GM23248 (cell line): Measurements from ENCODE around the gene FLII. TPM values are rescaled to one million over a fixed set of nuclear protein-coding genes. Genes with fewer than 3 reads are reported as not detected.

Experiments
- DNase-seq: peaks from one replicate; pipeline ENCODE4 v3.0.0-alpha.2; 2015
- H2AFZ ChIP-seq: fragments of 200-600 bp; sonication (generic); 2 replicates; pipeline ENCODE4 v1.6.1; 2016; ENCODE audit warnings: antibody characterized with exemption
- H3F3A ChIP-seq: fragments of 200-600 bp; sonication (generic); 2 replicates; pipeline ENCODE4 v1.6.1; 2016; ENCODE audit warnings: mild to moderate bottlenecking, antibody characterized with exemption, mixed run types; ENCODE audit not compliant: insufficient read depth
- H3K27ac ChIP-seq: fragments of 200-600 bp; sonication (generic); 2 replicates; pipeline ENCODE4 v1.5.1; 2016; ENCODE audit warnings: mild to moderate bottlenecking
- H3K27me3 ChIP-seq: fragments of 200-600 bp; sonication (generic); replicated peaks from 2 replicates; pipeline ENCODE4 v1.6.1; 2016; ENCODE audit warnings: mild to moderate bottlenecking; ENCODE audit not compliant: insufficient read depth
- H3K36me3 ChIP-seq: fragments of 200-600 bp; sonication (generic); 2 replicates; pipeline ENCODE4 v1.6.1; 2016; ENCODE audit warnings: low read depth, mild to moderate bottlenecking
- H3K4me1 ChIP-seq: fragments of 200-600 bp; sonication (generic); 2 replicates; pipeline ENCODE4 v1.6.1; 2016; ENCODE audit warnings: mild to moderate bottlenecking; ENCODE audit not compliant: insufficient read depth
- H3K4me2 ChIP-seq: fragments of 200-600 bp; sonication (generic); one replicate; pipeline ENCODE4 v1.6.1; 2016; ENCODE audit warnings: mild to moderate bottlenecking; ENCODE audit not compliant: unreplicated experiment
- H3K4me3 ChIP-seq: fragments of 200-600 bp; sonication (generic); 2 replicates; pipeline ENCODE4 v1.5.1; 2016; ENCODE audit warnings: mild to moderate bottlenecking
- H3K79me2 ChIP-seq: fragments of 200-600 bp; sonication (generic); 2 replicates; pipeline ENCODE4 v1.6.1; 2016; ENCODE audit warnings: mild to moderate bottlenecking; ENCODE audit not compliant: insufficient read depth
- H3K9ac ChIP-seq: fragments of 200-600 bp; sonication (generic); 2 replicates; pipeline ENCODE4 v1.6.1; 2016; ENCODE audit warnings: mild to moderate bottlenecking
- H3K9me2 ChIP-seq: fragments of 200-600 bp; sonication (generic); 2 replicates; pipeline ENCODE4 v1.6.1; 2016; ENCODE audit warnings: mixed run types, mild to moderate bottlenecking, moderate library complexity; ENCODE audit not compliant: insufficient read depth
- H3K9me3 ChIP-seq: fragments of 200-600 bp; sonication (generic); one replicate; pipeline ENCODE4 v1.6.1; 2017; ENCODE audit warnings: low read depth
- H4K20me1 ChIP-seq: fragments of 200-600 bp; sonication (generic); 2 replicates; pipeline ENCODE4 v1.6.0; 2016; ENCODE audit not compliant: insufficient read depth
- EZH2 ChIP-seq: fragments of 200-600 bp; sonication (generic); IDR thresholded peaks from 2 replicates; pipeline ENCODE4 v1.6.1; 2018; ENCODE audit warnings: antibody characterized with exemption, mild to moderate bottlenecking; ENCODE audit not compliant: insufficient read depth, poor library complexity, severe bottlenecking
- EZH2phosphoT487 ChIP-seq: fragments of 200-600 bp; sonication (generic); IDR thresholded peaks from 2 replicates; pipeline ENCODE4 v1.6.1; 2018; ENCODE audit warnings: antibody characterized with exemption, moderate library complexity, mild to moderate bottlenecking, low read depth; ENCODE audit not compliant: insufficient read depth
- WGBS, 2 experiments: methylation state at CpG; one replicate each; pipeline ENCODE4 v1.1.6; 2015 to 2017; ENCODE audit warnings: low lambda C conversion rate in 2 of 2, low coverage in 1 of 2; ENCODE audit errors: missing lambda C conversion rate in 2 of 2; 5-methylcytosine and 5-hydroxymethylcytosine counted together
- in situ Hi-C: fragments of 300-500 bp; cut with MboI; formaldehyde crosslinking; loops from 2 replicates; pipeline ENCODE4 v1.15.0; 2020
- polyA plus RNA-seq: library from polyadenylated mRNA; unstranded; fragments of >200 nt; fragmentation: Nextera tagmentation; extraction: Ambion mirVana; gene quantifications from 2 replicates; pipeline ENCODE4 v1.2.1, GENCODE V29; 2016
- total RNA-seq: library from RNA; depleted of rRNA; stranded (reverse); fragments of >200 nt; shearing (Covaris generic); gene quantifications from 2 replicates; pipeline ENCODE4 v1.2.3, GENCODE V29; 2014

FLII gene
- total and polyA plus RNA-seq, 2 experiments from 2014 or later = 187 to 250 TPM

DNA sequence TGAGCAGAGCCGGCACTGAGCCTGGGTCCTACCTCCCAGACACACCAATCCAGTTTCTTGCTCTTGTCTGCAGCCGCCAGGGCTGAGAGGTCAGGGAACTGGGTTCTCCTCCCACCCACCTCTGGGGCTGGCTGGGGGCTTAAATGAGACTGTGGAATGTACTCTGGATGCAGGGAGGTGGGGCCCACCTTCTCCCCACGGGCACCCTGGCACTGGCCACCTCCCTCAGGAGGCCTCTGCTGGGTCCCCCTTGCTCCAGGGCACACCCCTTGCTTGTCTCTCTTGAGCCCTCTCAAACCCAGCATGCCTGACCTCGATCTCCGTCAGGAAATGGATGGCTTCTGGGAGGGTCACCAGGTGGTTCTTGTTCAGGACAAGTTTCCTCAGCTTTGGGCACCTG lies 6.4 kb downstream of the FLII start:
- Histone ChIP-seq H4K20me1 (no peaks in the 10 kb centered on the region), H3K9me2 (no peaks in the 10 kb centered on the region), H3K9me3 (no peaks in the 10 kb centered on the region), H3K4me1 (peaks cover 4% of the 10 kb centered on the region; the same call in 1 of the 2 replicates), H3K79me2 (peaks cover 36% of the 10 kb centered on the region), H3K27ac (no peak overlapping the region), H3K27me3 (no peaks in the 10 kb centered on the region), H3K9ac (no peak overlapping the region), H3K4me3 (no peak overlapping the region), H3K4me2 (no peak overlapping the region), H2AFZ (no peak overlapping the region), H3K36me3 (peaks cover 44% of the 10 kb centered on the region), H3F3A (peaks cover 6% of the 10 kb centered on the region; the same call in 1 of the 2 replicates)
- DNase-seq = no peak
- in situ Hi-C loops = no loop called here
- TF ChIP-seq EZH2 = no peak
- 62 to 72% methylated on average over 4 to 5 of the region's 5 CpGs for WGBS, 2 experiments

DNA sequence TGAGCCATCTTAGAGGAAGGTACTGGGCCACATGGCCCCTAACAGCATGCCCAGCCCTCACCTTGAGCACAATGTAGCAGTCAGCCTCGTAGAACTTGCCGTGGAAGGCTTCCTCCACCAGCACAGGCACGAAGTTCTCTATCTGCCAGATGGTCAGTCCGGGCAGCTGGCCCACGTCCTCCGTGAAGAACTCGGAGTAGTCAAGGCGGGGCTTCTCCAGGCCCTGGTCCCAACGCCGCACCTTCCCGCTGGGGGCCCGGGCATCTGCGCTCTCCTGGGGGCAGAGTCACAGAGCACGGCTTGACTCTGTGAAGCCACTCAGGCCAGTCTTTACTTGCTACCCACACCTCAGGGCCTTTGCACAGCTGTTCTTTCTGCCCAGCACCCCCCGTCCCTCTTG lies 7.3 kb downstream of the FLII start:
- no peak for DNase-seq
- Histone ChIP-seq H3K9ac (no peak overlapping the region), H3F3A (peaks cover 6% of the 10 kb centered on the region; the same call in 1 of the 2 replicates), H3K9me3 (no peaks in the 10 kb centered on the region), H3K79me2 (peaks cover 26% of the 10 kb centered on the region), H3K4me3 (no peak overlapping the region), H2AFZ (no peak overlapping the region), H3K9me2 (no peaks in the 10 kb centered on the region), H4K20me1 (no peaks in the 10 kb centered on the region), H3K4me1 (no peaks in the 10 kb centered on the region), H3K4me2 (no peak overlapping the region), H3K27me3 (no peaks in the 10 kb centered on the region), H3K27ac (no peak overlapping the region), H3K36me3 (peaks cover 44% of the 10 kb centered on the region)
- in situ Hi-C loops = no loop called here
- TF ChIP-seq EZH2phosphoT487 (no peak), EZH2 (no peak)
- 80 to 84% methylated on average over 15 of the region's 15 CpGs for WGBS, 2 experiments

DNA sequence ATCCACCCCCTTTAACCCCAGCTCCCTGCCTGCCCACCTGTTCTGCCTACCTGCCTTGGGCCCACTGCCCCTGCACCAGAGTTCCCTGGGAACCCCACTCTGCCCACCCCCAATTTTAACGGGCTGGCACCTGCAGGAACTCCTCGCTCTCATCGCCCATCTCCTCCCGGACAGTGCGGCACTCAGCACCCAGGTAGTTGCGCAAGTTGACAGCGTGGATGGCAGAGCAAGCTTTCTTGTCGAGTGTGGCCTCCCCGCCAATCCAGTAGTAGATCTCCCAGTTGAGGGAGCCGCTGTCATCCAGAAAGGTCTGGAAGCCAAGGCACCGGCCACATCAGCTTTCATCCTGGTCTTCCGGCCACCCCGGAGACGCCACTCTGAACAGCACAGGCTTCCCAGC lies 7.8 kb downstream of the FLII start:
- Histone ChIP-seq H4K20me1 (no peaks in the 10 kb centered on the region), H3K79me2 (peaks cover 21% of the 10 kb centered on the region), H3K9me2 (no peaks in the 10 kb centered on the region), H3K27ac (no peak overlapping the region), H3K4me2 (no peak overlapping the region), H3F3A (peaks cover 6% of the 10 kb centered on the region; the same call in 1 of the 2 replicates), H3K9ac (no peak overlapping the region), H3K36me3 (peaks cover 44% of the 10 kb centered on the region), H3K27me3 (no peaks in the 10 kb centered on the region), H3K9me3 (no peaks in the 10 kb centered on the region), H3K4me1 (no peaks in the 10 kb centered on the region), H3K4me3 (no peak overlapping the region), H2AFZ (no peak overlapping the region)
- DNase-seq = no peak
- 88% methylated on average over 14 of the region's 14 CpGs for WGBS, 2 experiments
- in situ Hi-C loops = no loop called here
- TF ChIP-seq EZH2 (no peak), EZH2phosphoT487 (no peak)

DNA sequence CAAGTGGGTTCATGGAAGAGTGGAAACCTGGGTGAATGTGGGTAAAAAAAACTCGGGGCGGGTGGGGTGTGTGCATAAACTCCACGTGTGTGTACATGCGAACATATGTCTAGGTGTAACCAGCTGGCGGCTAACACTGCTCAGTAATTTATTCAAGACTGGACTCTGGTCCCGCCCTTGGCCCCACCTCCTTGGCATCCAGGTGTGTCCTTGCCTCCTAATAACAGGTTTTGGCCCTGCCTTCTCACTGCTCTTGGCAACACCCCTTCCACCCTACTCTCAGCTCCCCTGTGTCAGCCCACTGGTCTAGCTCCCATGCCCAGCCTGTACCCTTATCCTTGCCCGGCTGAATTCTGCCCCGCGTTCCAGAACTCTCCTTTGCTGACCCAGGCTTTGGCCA lies 8.3 kb downstream of the FLII start:
- H3K9ac ChIP-seq = no peak overlapping the region
- no peaks in the 10 kb centered on the region for H4K20me1 ChIP-seq
- no peaks in the 10 kb centered on the region for H3K4me1 ChIP-seq
- H2AFZ ChIP-seq = no peak overlapping the region
- H3K27ac ChIP-seq = no peak overlapping the region
- H3K9me3 ChIP-seq = no peaks in the 10 kb centered on the region
- H3K4me3 ChIP-seq = no peak overlapping the region
- no peak overlapping the region for H3K4me2 ChIP-seq
- WGBS, 2 experiments = 81 to 91% methylated on average over 9 of the region's 9 CpGs
- peaks cover 43% of the 10 kb centered on the region for H3K36me3 ChIP-seq
- no peak for DNase-seq
- H3K9me2 ChIP-seq = no peaks in the 10 kb centered on the region
- peaks cover 6% of the 10 kb centered on the region; the same call in 1 of the 2 replicates for H3F3A ChIP-seq
- TF ChIP-seq EZH2phosphoT487 (no peak), EZH2 (no peak)
- in situ Hi-C loops = no loop called here
- H3K27me3 ChIP-seq = no peaks in the 10 kb centered on the region
- H3K79me2 ChIP-seq = peaks cover 17% of the 10 kb centered on the region

DNA sequence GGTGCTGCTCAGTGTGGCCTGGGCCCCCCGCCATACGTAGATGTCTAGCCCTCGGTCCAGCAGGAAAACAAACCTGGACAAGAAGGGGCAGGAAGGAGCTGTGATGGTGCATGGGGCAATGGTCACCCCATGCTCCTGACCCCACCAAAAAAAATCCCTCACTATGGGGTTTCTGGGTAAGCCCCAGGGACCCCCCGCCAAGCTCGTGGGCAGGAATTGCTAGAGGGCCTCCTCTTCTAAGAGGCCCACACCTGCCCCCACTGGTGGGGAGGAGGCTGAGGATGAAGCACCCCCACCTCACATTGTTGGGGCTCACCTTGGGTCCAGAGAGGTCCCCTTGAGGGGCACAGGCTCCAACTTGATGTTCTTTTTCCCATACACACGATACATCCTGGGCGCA lies 9.7 kb downstream of the FLII start:
- no peak overlapping the region for H2AFZ ChIP-seq
- TF ChIP-seq EZH2phosphoT487 (no peak), EZH2 (no peak)
- WGBS, 2 experiments = 87 to 91% methylated on average over 7 of the region's 7 CpGs
- H3K36me3 ChIP-seq = peaks cover 43% of the 10 kb centered on the region; the same call in 1 of the 2 replicates
- DNase-seq = no peak
- H4K20me1 ChIP-seq = no peaks in the 10 kb centered on the region
- no peaks in the 10 kb centered on the region for H3K27me3 ChIP-seq
- no peaks in the 10 kb centered on the region for H3K9me2 ChIP-seq
- H3F3A ChIP-seq = peaks cover 6% of the 10 kb centered on the region; the same call in 1 of the 2 replicates
- H3K4me1 ChIP-seq = no peaks in the 10 kb centered on the region
- H3K9ac ChIP-seq = no peak overlapping the region
- H3K9me3 ChIP-seq = no peaks in the 10 kb centered on the region
- in situ Hi-C loops = no loop called here
- H3K4me2 ChIP-seq = no peak overlapping the region
- H3K4me3 ChIP-seq = no peak overlapping the region
- peaks cover 10% of the 10 kb centered on the region; the same call in 1 of the 2 replicates for H3K79me2 ChIP-seq
- no peak overlapping the region for H3K27ac ChIP-seq
